ENCODE data around the gene FXN.

Gene FXN

DNA sequence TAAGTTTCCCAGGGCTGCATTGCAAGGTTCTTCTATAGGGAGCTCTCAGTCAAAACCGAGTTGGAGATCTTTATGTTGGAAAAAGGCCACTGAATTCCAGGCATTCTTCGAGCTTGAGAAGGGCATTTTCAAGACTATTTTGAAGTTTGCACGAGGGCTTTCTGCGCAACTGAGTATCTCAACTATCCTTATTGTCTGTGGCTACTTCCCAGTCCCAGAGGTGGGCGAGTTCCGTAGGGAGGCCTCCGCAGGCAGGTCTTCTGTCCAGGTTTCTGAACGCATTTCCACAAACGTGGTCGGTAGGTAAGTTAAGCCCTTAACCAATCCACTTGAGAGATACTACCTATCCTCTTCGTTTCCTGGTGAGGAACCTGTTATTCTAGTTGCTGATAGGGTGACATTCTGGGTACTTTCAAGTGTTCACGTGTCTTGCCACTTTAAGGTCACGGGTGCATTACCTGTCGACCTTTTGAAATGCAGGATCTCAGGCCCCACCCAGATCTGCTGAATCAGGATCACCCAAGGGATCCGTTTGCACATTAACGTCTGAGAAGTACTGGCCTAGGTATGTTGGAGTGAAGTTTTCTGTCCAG is 87.1 kb downstream of the FXN start:
- no peak for DNase-seq
- no peak for TF ChIP-seq CTCF (IDR thresholded peaks at IDR 0.05; ENCODE audit: low read depth, low read length)
- peak overlapping the region; percentile 86 for H3K4me3 ChIP-seq (ENCODE audit: low read depth, low read length)

DNA sequence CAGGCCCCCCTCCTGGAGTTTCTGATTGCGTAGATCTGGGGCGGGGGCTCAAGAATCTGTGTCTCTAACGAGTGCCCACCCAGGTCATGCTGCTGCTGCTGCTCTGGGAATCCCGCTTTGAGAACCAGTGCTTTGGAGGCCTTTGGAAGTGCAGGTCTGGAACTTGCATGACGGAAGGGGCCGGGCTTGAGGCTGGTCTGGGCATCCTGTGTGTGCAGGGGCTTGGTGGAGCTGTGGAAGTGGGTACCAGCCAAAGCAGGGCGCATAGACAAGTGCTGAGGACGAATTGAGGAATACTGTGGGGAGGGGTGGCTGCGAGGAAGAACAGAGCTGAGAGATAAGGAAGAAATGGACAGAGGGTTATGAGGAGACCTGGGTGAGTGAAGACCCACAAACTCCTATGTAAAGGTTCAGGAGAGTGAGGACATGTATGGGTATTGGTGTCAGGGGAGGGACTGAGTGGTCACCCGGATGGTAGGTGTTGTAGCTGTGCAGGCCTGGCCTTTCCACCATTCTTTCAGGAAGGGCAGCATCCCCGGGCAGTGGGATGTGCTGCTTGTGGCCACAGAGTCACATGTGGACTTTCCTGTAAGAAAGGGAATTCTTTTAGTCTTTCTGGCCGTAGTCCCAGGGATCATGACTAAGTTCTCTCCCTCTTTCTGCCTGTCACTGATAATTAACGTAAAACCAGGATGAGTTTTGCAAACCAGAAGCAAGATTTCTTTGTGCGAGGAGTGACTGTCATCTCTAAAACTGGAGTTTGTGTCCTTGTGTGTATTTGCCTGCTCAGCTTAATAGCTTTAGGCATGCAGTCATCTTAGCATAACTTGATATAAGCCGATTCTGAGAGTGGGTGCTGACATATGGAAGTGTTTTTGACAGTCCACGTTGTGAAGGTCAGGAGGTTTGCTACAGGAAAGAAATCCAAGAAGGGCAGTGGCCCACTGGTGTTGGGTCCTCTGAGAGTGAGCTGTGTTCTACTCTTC is 95.2 kb downstream of the FXN start:
- no peak overlapping the region for H3K27ac ChIP-seq
- TF ChIP-seq CTCF (IDR thresholded peaks at IDR 0.05; ENCODE audit: low read depth, low read length), result no peak
- no peaks in the 10 kb centered on the region for H3K36me3 ChIP-seq
- H3K27me3 ChIP-seq (ENCODE audit: insufficient read depth, low read depth, severe bottlenecking), result no peaks in the 10 kb centered on the region
- DNase-seq, result no peak
- H3K4me3 ChIP-seq (ENCODE audit: low read depth, low read length), result no peak overlapping the region
- H3K9me3 ChIP-seq (ENCODE audit: severe bottlenecking), result no peaks in the 10 kb centered on the region

More for the DNA sequence above, 87.1 kb downstream of the FXN start:
- no peak overlapping the region for H3K27ac ChIP-seq
- no peaks in the 10 kb centered on the region for H3K36me3 ChIP-seq
- H3K27me3 ChIP-seq (ENCODE audit: insufficient read depth, low read depth, severe bottlenecking), result no peaks in the 10 kb centered on the region
- no peaks in the 10 kb centered on the region for H3K9me3 ChIP-seq (ENCODE audit: severe bottlenecking)

GRCh38 chr9:69131682-69132081 is 96.1 kb downstream of the FXN start:
- Histone ChIP-seq H3K27ac (no peak overlapping the region), H3K9me3 (ENCODE audit: severe bottlenecking) (no peaks in the 10 kb centered on the region), H3K36me3 (no peaks in the 10 kb centered on the region), H3K27me3 (ENCODE audit: insufficient read depth, low read depth, severe bottlenecking) (no peaks in the 10 kb centered on the region), H3K4me3 (ENCODE audit: low read depth, low read length) (no peak overlapping the region)
- no peak for TF ChIP-seq CTCF (IDR thresholded peaks at IDR 0.05; ENCODE audit: low read depth, low read length)
- no peak for DNase-seq

GRCh38 chr9:69132361-69132760 is 96.8 kb downstream of the FXN start:
- Histone ChIP-seq H3K9me3 (ENCODE audit: severe bottlenecking) (no peaks in the 10 kb centered on the region), H3K36me3 (no peaks in the 10 kb centered on the region), H3K4me3 (ENCODE audit: low read depth, low read length) (no peak overlapping the region), H3K27ac (no peak overlapping the region), H3K27me3 (ENCODE audit: insufficient read depth, low read depth, severe bottlenecking) (no peaks in the 10 kb centered on the region)
- no peak for TF ChIP-seq CTCF (IDR thresholded peaks at IDR 0.05; ENCODE audit: low read depth, low read length)
- no peak for DNase-seq

GRCh38 chr9:69134412-69134811 is 98.9 kb downstream of the FXN start:
- H3K4me3 ChIP-seq (ENCODE audit: low read depth, low read length), result no peak overlapping the region
- TF ChIP-seq CTCF (IDR thresholded peaks at IDR 0.05; ENCODE audit: low read depth, low read length), result no peak
- H3K9me3 ChIP-seq (ENCODE audit: severe bottlenecking), result no peaks in the 10 kb centered on the region
- H3K27me3 ChIP-seq (ENCODE audit: insufficient read depth, low read depth, severe bottlenecking), result no peaks in the 10 kb centered on the region
- no peak overlapping the region for H3K27ac ChIP-seq
- H3K36me3 ChIP-seq, result no peaks in the 10 kb centered on the region
- DNase-seq, result no peak
